Measurements from ENCODE around the gene DMKN. TPM values are rescaled to one million over a fixed set of nuclear protein-coding genes. Genes with fewer than 3 reads are reported as not detected.

DMKN gene
- polyA plus RNA-seq, 1 experiment = 1.5 TPM

DNA sequence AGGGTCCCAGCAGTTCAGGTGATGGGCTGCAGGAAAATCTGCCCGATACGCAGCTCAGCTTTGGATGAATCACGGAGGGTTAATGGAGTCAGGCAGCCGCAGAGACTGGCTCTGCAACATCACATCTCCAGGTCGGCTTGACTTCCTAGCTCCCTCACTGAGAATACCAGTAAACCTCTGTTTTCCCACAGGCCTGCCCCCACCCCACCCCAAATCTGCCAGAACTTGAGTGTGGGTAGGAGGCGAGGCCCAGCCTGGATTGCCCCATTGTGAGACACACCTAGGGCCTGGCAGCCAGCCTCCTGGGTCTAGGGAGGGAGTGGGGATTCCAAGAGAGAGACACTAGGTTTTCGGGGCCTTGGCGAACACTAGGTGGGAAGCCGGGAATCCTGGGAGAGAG, 19.5 kb downstream of the DMKN start:
- H3K4me3 ChIP-seq (ENCODE audit: low read depth, low read length) = no peak overlapping the region
- CTCF ChIA-PET = interaction anchor here (0.8 to 2.4 kb wide), 2 partner anchors 16 to 141 kb away, joined by 3 to 9 read pairs; no protein-coding TSS in a partner anchor
- no peak for DNase-seq (ENCODE audit: low read depth)
- peaks cover 6% of the 10 kb centered on the region for H3K27me3 ChIP-seq (ENCODE audit: control insufficient read depth, insufficient read depth, low read length)
- TF ChIP-seq, protein P1, sequence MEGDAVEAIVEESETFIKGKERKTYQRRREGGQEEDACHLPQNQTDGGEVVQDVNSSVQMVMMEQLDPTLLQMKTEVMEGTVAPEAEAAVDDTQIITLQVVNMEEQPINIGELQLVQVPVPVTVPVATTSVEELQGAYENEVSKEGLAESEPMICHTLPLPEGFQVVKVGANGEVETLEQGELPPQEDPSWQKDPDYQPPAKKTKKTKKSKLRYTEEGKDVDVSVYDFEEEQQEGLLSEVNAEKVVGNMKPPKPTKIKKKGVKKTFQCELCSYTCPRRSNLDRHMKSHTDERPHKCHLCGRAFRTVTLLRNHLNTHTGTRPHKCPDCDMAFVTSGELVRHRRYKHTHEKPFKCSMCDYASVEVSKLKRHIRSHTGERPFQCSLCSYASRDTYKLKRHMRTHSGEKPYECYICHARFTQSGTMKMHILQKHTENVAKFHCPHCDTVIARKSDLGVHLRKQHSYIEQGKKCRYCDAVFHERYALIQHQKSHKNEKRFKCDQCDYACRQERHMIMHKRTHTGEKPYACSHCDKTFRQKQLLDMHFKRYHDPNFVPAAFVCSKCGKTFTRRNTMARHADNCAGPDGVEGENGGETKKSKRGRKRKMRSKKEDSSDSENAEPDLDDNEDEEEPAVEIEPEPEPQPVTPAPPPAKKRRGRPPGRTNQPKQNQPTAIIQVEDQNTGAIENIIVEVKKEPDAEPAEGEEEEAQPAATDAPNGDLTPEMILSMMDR (IDR thresholded peaks at IDR 0.05; ENCODE audit: insufficient read depth, low read depth, low read length) = no peak
- no peaks in the 10 kb centered on the region for H3K36me3 ChIP-seq (ENCODE audit: control insufficient read depth, insufficient read depth, low read length)
- POLR2A ChIA-PET = no interaction called here

DNA sequence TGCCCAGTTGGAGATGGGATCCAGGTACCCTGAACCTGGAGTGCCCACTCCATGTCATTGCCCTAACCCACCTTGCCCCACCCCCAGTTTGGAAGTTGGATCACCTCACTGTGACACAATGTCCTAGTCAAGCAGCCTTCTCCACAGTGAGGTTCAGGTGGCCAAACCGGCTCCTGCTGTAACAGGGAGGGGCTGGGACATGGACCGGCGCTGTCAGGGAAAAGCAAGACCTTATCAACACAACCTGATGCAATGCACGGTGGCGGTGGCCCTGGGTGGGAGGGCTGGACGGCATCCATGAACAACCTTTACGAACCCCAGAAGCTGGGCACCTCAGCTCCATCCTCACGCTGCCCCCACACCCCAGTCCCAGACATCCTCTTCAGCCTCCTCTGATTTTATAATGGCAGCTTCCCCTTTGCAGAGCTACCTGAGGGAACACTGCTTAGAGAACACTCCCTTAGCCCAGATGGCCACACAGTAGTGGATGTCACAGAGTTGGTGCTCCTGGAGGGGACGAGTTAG, 21.6 kb downstream of the DMKN start:
- no peak overlapping the region for H3K4me3 ChIP-seq (ENCODE audit: low read depth, low read length)
- no peak for DNase-seq (ENCODE audit: low read depth)
- peaks cover 6% of the 10 kb centered on the region for H3K27me3 ChIP-seq (ENCODE audit: control insufficient read depth, insufficient read depth, low read length)
- H3K36me3 ChIP-seq (ENCODE audit: control insufficient read depth, insufficient read depth, low read length) = no peaks in the 10 kb centered on the region; the same call in 1 of the 2 replicates
- POLR2A ChIA-PET = no interaction called here
- TF ChIP-seq, protein P1 (IDR thresholded peaks at IDR 0.05; ENCODE audit: insufficient read depth, low read depth, low read length) = no peak
- CTCF ChIA-PET = interaction anchor here (1.1 to 2.4 kb wide), 3 partner anchors 19 to 139 kb away, joined by 3 to 9 read pairs (median 6); no protein-coding TSS in a partner anchor

DNA sequence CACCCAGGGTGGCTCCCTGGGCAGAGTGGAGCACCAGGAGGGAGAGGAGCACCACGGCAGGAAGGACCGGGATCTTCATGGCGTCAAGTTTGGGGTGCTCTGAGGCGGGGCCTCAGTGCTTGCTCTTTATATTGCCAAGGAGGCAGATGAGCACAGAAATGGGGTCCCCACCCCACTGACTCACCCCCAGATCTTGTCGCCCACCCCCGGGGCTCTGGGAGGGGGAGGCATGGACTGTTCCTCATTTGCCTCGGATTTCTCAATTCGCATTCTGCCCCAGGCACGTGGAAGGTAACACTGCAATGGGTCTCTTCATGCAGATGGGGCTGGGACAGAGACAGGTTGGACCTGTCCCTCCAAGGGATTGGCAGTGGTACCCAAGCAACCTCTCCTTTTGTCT, 23.1 kb downstream of the DMKN start, which contains the start of gene KRTDAP:
Gene KRTDAP, minus strand, starts transcription at position 101 of the 400 bp plus-strand sequence. Its CDS starts 22 bp downstream, at position 79.
- TF ChIP-seq, protein P1 (IDR thresholded peaks at IDR 0.05; ENCODE audit: insufficient read depth, low read depth, low read length) = no peak

GRCh38 chr19:35488677-35489076, 24.8 kb downstream of the DMKN start:
- ChIA-PET CTCF (interaction anchor here (1.4 kb wide), 1 partner anchor 22 kb away, joined by 4 read pairs; no protein-coding TSS in a partner anchor), POLR2A (no interaction called here)
- Histone ChIP-seq H3K4me3 (ENCODE audit: low read depth, low read length) (no peak overlapping the region), H3K27me3 (ENCODE audit: control insufficient read depth, insufficient read depth, low read length) (peaks cover 6% of the 10 kb centered on the region), H3K36me3 (ENCODE audit: control insufficient read depth, insufficient read depth, low read length) (no peaks in the 10 kb centered on the region; the same call in 1 of the 2 replicates)
- no peak for DNase-seq (ENCODE audit: low read depth)
- TF ChIP-seq, protein P1 (IDR thresholded peaks at IDR 0.05; ENCODE audit: insufficient read depth, low read depth, low read length) = no peak

More for the DNA sequence above, 23.1 kb downstream of the DMKN start, which contains the start of gene KRTDAP:
- no peaks in the 10 kb centered on the region; the same call in 1 of the 2 replicates for H3K36me3 ChIP-seq (ENCODE audit: control insufficient read depth, insufficient read depth, low read length)
- no peak for DNase-seq (ENCODE audit: low read depth)
- ChIA-PET POLR2A (no interaction called here), CTCF (interaction anchor here (0.7 kb wide), 1 partner anchor 220 kb away, joined by 3 read pairs; no protein-coding TSS in a partner anchor)
- H3K4me3 ChIP-seq (ENCODE audit: low read depth, low read length) = no peak within 1 kb of the TSS
- peaks cover 6% of the 10 kb centered on the region for H3K27me3 ChIP-seq (ENCODE audit: control insufficient read depth, insufficient read depth, low read length)

DNA sequence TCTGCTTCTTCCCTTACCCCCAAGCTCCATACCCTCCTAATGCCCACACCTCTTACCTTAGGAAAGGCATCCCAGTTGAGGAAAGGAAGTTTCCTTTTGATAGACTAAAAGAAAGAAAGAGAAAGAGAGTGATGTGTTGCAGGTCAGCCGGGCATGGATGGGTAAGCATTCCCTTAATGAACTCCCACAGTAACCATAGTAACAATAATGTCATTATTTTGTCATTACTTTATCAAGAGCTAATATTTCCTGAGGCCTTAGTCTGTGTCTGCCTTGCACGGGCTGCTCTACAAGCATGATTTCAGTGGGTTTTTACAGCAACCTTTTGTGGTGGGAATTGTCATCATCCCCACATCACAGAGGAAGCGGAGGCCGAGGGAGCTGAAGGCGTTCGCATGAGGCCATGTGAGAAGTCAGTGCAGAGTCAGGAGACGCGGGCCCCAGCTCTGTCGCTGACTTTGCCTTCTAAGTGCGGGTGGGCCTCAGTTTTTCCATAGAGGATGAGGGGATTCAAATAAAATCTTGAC, 25.7 kb downstream of the DMKN start:
- ChIA-PET CTCF (interaction anchor here (1.4 to 2.1 kb wide), 3 partner anchors 10 to 135 kb away, joined by 3 to 4 read pairs (median 4); no protein-coding TSS in a partner anchor), POLR2A (no interaction called here)
- DNase-seq (ENCODE audit: low read depth) = no peak

More for the DNA sequence above, 25.7 kb downstream of the DMKN start:
- H3K4me3 ChIP-seq (ENCODE audit: low read depth, low read length) = no peak overlapping the region
- TF ChIP-seq, protein P1 (IDR thresholded peaks at IDR 0.05; ENCODE audit: insufficient read depth, low read depth, low read length) = no peak
- H3K27me3 ChIP-seq (ENCODE audit: control insufficient read depth, insufficient read depth, low read length) = peaks cover 6% of the 10 kb centered on the region
- no peaks in the 10 kb centered on the region; the same call in 1 of the 2 replicates for H3K36me3 ChIP-seq (ENCODE audit: control insufficient read depth, insufficient read depth, low read length)
